Measurements from ENCODE around the gene KCNMA1.

Gene KCNMA1

GRCh38 chr10:77625379-77625778 is 12.2 kb downstream of the KCNMA1 start:
- Histone ChIP-seq H3K4me3 (IDR thresholded peaks at IDR 0.05; ENCODE audit: insufficient read depth, low read depth, low read length) (no peak overlapping the region), H3K79me2 (ENCODE audit: insufficient read depth, low read depth) (no peaks in the 10 kb centered on the region), H3K4me1 (ENCODE audit: low read depth, poor library complexity, severe bottlenecking) (peaks cover 4% of the 10 kb centered on the region), H4K20me1 (ENCODE audit: insufficient read depth) (no peaks in the 10 kb centered on the region), H3K9ac (no peak overlapping the region), H3K27ac (no peak overlapping the region), H3K36me3 (ENCODE audit: insufficient read depth) (no peaks in the 10 kb centered on the region), H3K4me2 (no peak overlapping the region), H3K27me3 (ENCODE audit: insufficient read depth, low read depth) (no peaks in the 10 kb centered on the region), H2AFZ (ENCODE audit: low read depth) (no peak overlapping the region)
- TF ChIP-seq CTCF (conservative IDR thresholded peaks at IDR 0.05; ENCODE audit: low read depth, low read length), result no peak

GRCh38 chr10:77622889-77623291 is 14.7 kb downstream of the KCNMA1 start:
- Histone ChIP-seq H3K9ac (no peak overlapping the region), H3K4me3 (IDR thresholded peaks at IDR 0.05; ENCODE audit: insufficient read depth, low read depth, low read length) (no peak overlapping the region), H3K79me2 (ENCODE audit: insufficient read depth, low read depth) (no peaks in the 10 kb centered on the region), H3K4me2 (no peak overlapping the region), H3K27me3 (ENCODE audit: insufficient read depth, low read depth) (no peaks in the 10 kb centered on the region), H2AFZ (ENCODE audit: low read depth) (no peak overlapping the region), H3K36me3 (ENCODE audit: insufficient read depth) (no peaks in the 10 kb centered on the region), H3K4me1 (ENCODE audit: low read depth, poor library complexity, severe bottlenecking) (peaks cover 4% of the 10 kb centered on the region), H4K20me1 (ENCODE audit: insufficient read depth) (no peaks in the 10 kb centered on the region), H3K27ac (no peak overlapping the region)
- TF ChIP-seq CTCF (conservative IDR thresholded peaks at IDR 0.05; ENCODE audit: low read depth, low read length), result no peak

DNA sequence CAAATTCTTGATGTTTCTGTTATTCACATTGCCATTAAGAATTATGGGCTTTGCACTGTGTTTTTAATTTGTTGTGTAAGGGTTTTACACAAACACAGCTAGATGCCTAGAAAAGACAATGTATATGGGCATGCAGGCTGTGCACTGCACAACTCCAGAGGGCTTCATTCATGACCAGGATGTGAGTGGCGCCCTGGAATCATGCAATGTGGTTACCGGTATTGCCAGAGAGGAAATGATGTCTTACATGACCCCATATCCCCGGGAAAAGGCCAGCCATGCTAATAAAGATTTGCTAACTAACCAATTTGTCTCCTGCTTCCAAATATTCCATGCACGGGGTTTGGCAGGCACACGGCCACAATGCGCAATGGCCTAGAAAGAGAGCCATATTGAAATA is 16.9 kb downstream of the KCNMA1 start:
- H3K79me2 ChIP-seq (ENCODE audit: insufficient read depth, low read depth), result no peaks in the 10 kb centered on the region
- peaks cover 4% of the 10 kb centered on the region for H3K4me1 ChIP-seq (ENCODE audit: low read depth, poor library complexity, severe bottlenecking)
- no peaks in the 10 kb centered on the region for H4K20me1 ChIP-seq (ENCODE audit: insufficient read depth)
- no peak overlapping the region for H2AFZ ChIP-seq (ENCODE audit: low read depth)
- no peaks in the 10 kb centered on the region for H3K36me3 ChIP-seq (ENCODE audit: insufficient read depth)
- no peak overlapping the region for H3K9ac ChIP-seq
- H3K4me2 ChIP-seq, result no peak overlapping the region
- H3K27me3 ChIP-seq (ENCODE audit: insufficient read depth, low read depth), result no peaks in the 10 kb centered on the region
- no peak overlapping the region for H3K4me3 ChIP-seq (IDR thresholded peaks at IDR 0.05; ENCODE audit: insufficient read depth, low read depth, low read length)
- no peak for TF ChIP-seq CTCF (conservative IDR thresholded peaks at IDR 0.05; ENCODE audit: low read depth, low read length)
- no peak overlapping the region for H3K27ac ChIP-seq

DNA sequence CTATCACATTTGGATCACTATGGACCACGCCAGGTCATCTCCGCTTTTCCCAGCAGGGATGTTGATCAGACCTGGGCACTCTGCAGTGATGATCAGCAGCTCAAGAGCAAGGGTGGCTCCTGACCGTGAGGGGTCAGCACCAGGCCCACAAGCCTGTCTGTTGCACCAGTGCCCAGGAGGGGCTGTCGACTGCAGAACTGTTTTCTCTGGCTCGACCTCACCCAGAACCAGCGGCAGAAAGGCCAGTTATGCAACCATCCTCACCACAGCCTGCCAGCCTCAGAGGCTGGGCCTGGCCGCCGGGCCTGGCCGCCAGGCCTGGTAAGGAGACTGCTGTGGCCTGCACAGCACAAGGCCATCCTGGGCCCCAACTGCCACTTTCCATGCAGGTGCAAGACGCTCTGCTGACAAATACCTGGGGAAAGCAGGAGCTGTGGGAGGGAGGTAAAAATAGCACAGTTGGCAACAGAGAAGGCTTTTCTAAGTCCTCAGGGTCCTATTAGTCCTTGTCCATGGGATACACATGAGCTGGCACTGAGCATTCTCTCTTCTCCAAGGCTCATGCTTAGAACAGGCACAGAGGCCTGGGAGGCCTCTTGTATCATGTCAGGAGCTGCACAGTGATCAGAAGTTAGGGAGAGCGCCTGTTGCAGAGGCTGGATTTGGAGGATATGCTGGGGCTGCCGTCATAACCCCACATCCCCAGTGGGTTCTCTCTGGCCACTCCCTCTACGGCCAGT is 17.5 kb downstream of the KCNMA1 start:
- H4K20me1 ChIP-seq (ENCODE audit: insufficient read depth), result no peaks in the 10 kb centered on the region
- H3K36me3 ChIP-seq (ENCODE audit: insufficient read depth), result no peaks in the 10 kb centered on the region
- no peaks in the 10 kb centered on the region for H3K27me3 ChIP-seq (ENCODE audit: insufficient read depth, low read depth)
- H3K9ac ChIP-seq, result no peak overlapping the region
- no peaks in the 10 kb centered on the region for H3K4me1 ChIP-seq (ENCODE audit: low read depth, poor library complexity, severe bottlenecking)
- H3K4me2 ChIP-seq, result no peak overlapping the region
- H3K4me3 ChIP-seq (IDR thresholded peaks at IDR 0.05; ENCODE audit: insufficient read depth, low read depth, low read length), result no peak overlapping the region
- H3K27ac ChIP-seq, result no peak overlapping the region
- H3K79me2 ChIP-seq (ENCODE audit: insufficient read depth, low read depth), result no peaks in the 10 kb centered on the region
- H2AFZ ChIP-seq (ENCODE audit: low read depth), result no peak overlapping the region
- no peak for TF ChIP-seq CTCF (conservative IDR thresholded peaks at IDR 0.05; ENCODE audit: low read depth, low read length)

All from KMS-11 (cell line).